Measurements from ENCODE around the gene DHX36.

DNA sequence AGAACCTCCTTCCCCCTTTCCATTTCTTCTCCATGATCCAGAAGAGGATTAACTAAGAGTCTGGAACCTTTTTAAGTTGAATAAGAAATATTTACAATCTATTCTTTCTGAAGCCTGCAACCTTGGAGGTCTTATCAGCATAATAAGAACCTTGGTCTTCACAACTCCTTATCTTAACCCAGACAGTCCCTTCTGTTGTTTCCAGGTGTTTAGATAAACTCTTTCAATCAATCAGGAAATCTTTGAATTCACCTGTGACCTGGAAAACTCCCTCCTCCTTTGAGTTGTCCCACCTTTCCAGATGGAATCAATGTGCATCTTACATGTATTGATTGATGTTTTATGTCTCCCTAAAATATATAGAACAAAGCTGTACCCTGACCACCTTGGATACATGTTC, 3.6 kb upstream of the DHX36 start:
- TF ChIP-seq, protein P1, sequence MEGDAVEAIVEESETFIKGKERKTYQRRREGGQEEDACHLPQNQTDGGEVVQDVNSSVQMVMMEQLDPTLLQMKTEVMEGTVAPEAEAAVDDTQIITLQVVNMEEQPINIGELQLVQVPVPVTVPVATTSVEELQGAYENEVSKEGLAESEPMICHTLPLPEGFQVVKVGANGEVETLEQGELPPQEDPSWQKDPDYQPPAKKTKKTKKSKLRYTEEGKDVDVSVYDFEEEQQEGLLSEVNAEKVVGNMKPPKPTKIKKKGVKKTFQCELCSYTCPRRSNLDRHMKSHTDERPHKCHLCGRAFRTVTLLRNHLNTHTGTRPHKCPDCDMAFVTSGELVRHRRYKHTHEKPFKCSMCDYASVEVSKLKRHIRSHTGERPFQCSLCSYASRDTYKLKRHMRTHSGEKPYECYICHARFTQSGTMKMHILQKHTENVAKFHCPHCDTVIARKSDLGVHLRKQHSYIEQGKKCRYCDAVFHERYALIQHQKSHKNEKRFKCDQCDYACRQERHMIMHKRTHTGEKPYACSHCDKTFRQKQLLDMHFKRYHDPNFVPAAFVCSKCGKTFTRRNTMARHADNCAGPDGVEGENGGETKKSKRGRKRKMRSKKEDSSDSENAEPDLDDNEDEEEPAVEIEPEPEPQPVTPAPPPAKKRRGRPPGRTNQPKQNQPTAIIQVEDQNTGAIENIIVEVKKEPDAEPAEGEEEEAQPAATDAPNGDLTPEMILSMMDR (IDR thresholded peaks at IDR 0.05), result no peak
- no peak for TF ChIP-seq POLR2A (IDR thresholded peaks at IDR 0.05)

Data from breast epithelium (tissue), 3 donors.